HG03457 (cell line): ENCODE data around the gene MAPK1IP1L.
A peak's percentile ranks its signal among the peaks of the same experiment; 100 is the strongest.
"Not testable (repeated sequence)": the region's sequence is repeated elsewhere in the genome, so short reads cannot be mapped to it uniquely, and the experiment has no call there.

Experiments used
- ATAC-seq: cut with Tn5 transposase; IDR thresholded peaks from one replicate; pipeline ENCODE4 v1.9.1; 2021; ENCODE audit warnings: moderate number of reproducible peaks; ENCODE audit not compliant: unreplicated experiment

Gene MAPK1IP1L

GRCh38 chr14:55051423-55052268 is at the start of gene MAPK1IP1L:
TSS of gene MAPK1IP1L (plus strand) at chr14:55051647. CDS start at chr14:55061684, 10,037 bp downstream.
- ATAC-seq, result peak; percentile 76

- ATAC-seq, result no peak
Measured at GRCh38 chr14:55005071-55005470, 46.4 kb upstream of the MAPK1IP1L start.

GRCh38 chr14:55015006-55015405 is 36.4 kb upstream of the MAPK1IP1L start:
- no peak for ATAC-seq

- ATAC-seq, result no peak
Measured at GRCh38 chr14:55019968-55020554, 31.4 kb upstream of the MAPK1IP1L start.

- not testable (repeated sequence) for ATAC-seq
Measured at GRCh38 chr14:55024365-55024764, 27.1 kb upstream of the MAPK1IP1L start.

- no peak for ATAC-seq
Measured at GRCh38 chr14:55025948-55026347, 25.5 kb upstream of the MAPK1IP1L start.

- no peak for ATAC-seq
Measured at GRCh38 chr14:55026441-55026792, 25.0 kb upstream of the MAPK1IP1L start.

- ATAC-seq, result peak; percentile 88
Measured at GRCh38 chr14:55026793-55027561, 24.5 kb upstream of the MAPK1IP1L start, which contains the start of the genes SOCS4 and WDHD1. TSS of gene SOCS4 (plus strand) at chr14:55027236. CDS start at chr14:55043042, 15,806 bp downstream. TSS of gene WDHD1 (minus strand) at chr14:55027099. CDS start at chr14:55026787, 312 bp downstream.

GRCh38 chr14:55028066-55028465 is 23.4 kb upstream of the MAPK1IP1L start:
- ATAC-seq, result no peak

- no peak for ATAC-seq
Measured at GRCh38 chr14:55028476-55028875, 23.0 kb upstream of the MAPK1IP1L start.

- ATAC-seq, result no peak
Measured at GRCh38 chr14:55031190-55031589, 20.3 kb upstream of the MAPK1IP1L start.

- ATAC-seq, result not testable (repeated sequence)
Measured at GRCh38 chr14:55037995-55038394, 13.5 kb upstream of the MAPK1IP1L start.

- no peak for ATAC-seq
Measured at GRCh38 chr14:55038708-55039107, 12.7 kb upstream of the MAPK1IP1L start.

GRCh38 chr14:55043528-55043927 is 7.9 kb upstream of the MAPK1IP1L start:
- no peak for ATAC-seq

GRCh38 chr14:55045087-55045486 is 6.4 kb upstream of the MAPK1IP1L start:
- ATAC-seq, result no peak

- ATAC-seq, result no peak
Measured at GRCh38 chr14:55047301-55048053, 4.0 kb upstream of the MAPK1IP1L start.

GRCh38 chr14:55048900-55049436 is 2.5 kb upstream of the MAPK1IP1L start:
- no peak for ATAC-seq

GRCh38 chr14:55051165-55051422 is 353 bp upstream of the MAPK1IP1L start:
- ATAC-seq, result no peak

- ATAC-seq, result peak; percentile 15
Measured at GRCh38 chr14:55052269-55052930, 953 bp downstream of the MAPK1IP1L start.

GRCh38 chr14:55053018-55053417 is 1.6 kb downstream of the MAPK1IP1L start:
- no peak for ATAC-seq
